ENCODE measurements around the gene MME. TPM values are rescaled to one million over a fixed set of nuclear protein-coding genes. Genes with fewer than 3 reads are reported as not detected.

Gene MME
- total and polyA plus RNA-seq, 2 of the 8 experiments (the other 6 are each of a cell fraction or from before 2014, with no cell fraction given): 5.0 to 39.6 TPM

- no peak for TF ChIP-seq EGR1 (IDR thresholded peaks at IDR 0.05; ENCODE audit: borderline replicate concordance, low read depth, low read length)
These were observed 93.7 kb downstream of the MME start (continued) for GRCh38 chr3:155173771-155174170.

Data from H1 (cell line).